Lower leg skin (tissue), 3 donors: ENCODE measurements around the gene ATF7IP.

Experiments used
- CTCF ChIP-seq, 3 donors: fragments of 450-650 bp; IDR thresholded peaks; one replicate each; pipeline ENCODE4 v1.5.1; 2016; ENCODE audit warnings: antibody characterized with exemption in 3 of 3, mild to moderate bottlenecking in 3 of 3, moderate library complexity in 2 of 3
- POLR2A ChIP-seq, 2 donors: fragments of 450-650 bp; IDR thresholded peaks; one replicate each; pipeline ENCODE4 v1.6.1; 2016 to 2017; ENCODE audit warnings: antibody characterized with exemption in 2 of 2, mild to moderate bottlenecking in 1 of 2, moderate library complexity in 1 of 2

GRCh38 chr12:14422516-14423230, 57.2 kb downstream of the ATF7IP start:
- no peak for TF ChIP-seq CTCF (IDR thresholded peaks at IDR 0.05)
- TF ChIP-seq POLR2A (IDR thresholded peaks at IDR 0.05), result no peak
